NOMO-1 treated with dmso at 0.1 percent for 144 hours (cell line): ENCODE results near the gene HEG1.
A peak's percentile ranks its signal among the peaks of the same experiment; 100 is the strongest.

ENCODE experiments used
- DNase-seq: peaks from one replicate; lab custom pipeline; 2025; ENCODE audit not compliant: unreplicated experiment; lab: John Stamatoyannopoulos, UW

The HEG1 gene

DNA sequence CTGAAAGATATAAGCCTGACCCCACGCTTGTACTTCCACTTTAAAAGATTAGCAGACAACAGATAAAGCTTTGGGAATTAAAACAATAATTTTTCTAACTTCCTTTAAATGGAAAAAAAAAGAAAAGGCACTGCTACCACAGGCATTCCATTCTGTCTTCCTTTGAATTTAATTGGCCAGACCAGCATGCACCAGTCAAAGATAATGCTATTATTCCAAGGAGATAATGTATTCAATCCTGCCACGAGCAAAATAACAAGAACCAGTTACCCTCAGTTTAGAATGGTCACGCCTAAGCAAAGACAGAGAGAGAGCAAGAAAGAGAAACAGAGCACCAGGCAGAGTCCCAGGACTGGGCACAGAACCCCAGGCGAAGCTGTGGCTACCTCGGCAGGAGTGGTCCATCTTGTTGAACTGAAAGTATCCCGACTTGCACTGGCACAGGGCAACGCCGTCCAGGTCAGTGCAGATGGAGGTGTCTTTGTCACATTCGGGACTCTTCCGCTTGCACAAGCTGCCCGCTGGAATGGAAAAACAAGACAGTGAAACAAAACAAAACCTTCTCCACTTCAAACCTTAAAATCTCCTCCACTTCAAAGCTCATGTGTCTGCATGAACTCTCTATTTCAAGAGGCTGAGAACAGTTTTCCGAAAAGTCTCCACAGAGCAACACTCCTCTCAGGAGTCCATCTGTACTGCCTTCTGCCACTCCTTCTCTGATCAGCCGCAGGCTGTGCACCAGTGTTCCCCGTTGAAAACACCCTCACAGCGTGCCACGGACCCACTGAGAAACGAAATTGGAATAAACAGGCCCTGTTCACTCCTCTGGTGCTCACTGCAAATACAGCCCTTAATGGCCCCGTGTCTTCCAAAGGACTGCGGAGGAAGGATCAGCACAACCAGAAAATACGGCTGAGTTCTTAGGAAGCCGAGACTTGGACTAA, 58.2 kb downstream of the HEG1 start:
- DNase-seq = no peak

DNA sequence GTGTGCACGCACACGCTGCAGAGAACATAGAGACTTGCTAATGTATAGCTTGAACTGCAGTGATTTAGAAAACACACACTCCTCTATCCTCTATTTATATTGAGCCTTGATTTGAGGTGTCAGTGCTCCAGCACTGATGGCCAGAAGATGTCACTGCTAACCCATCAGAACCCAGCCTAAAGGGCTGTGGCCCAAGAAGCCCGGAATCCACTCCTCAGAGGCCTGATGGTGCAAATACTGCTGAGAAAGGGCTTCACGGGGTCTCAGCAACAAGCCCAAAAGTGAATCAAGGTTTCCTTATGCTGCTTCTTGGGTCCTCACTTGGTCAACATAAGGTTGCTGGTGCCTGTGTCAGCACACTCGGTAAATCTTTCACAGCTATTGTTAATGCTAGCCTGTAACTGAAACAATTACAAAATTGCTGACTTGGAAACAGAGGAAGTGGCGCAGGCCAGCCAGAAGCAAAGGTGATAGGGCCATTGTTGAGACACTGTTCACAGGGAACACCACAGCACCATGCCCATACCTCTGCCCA, 60.3 kb downstream of the HEG1 start:
- DNase-seq = peak; percentile 78

DNA sequence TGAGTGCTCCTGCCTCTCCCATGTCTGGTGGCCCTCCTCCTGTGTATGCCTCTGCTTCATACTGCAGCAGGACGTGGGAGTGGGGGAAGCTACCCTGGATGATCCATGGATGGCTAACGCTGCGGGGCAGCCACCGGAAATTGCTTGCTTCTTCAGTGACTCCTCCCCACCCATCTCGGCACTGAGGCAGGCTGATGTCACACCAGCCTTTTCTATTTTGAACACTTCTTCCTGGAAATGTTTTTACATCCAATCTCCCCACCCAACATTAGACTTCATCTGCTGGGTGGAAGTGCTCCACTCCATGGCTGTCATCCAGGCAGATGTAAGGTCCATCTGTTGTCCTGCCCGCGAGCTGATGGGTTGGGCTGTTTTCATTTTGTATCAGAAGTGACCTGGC, 62.3 kb downstream of the HEG1 start:
- no peak for DNase-seq

DNA sequence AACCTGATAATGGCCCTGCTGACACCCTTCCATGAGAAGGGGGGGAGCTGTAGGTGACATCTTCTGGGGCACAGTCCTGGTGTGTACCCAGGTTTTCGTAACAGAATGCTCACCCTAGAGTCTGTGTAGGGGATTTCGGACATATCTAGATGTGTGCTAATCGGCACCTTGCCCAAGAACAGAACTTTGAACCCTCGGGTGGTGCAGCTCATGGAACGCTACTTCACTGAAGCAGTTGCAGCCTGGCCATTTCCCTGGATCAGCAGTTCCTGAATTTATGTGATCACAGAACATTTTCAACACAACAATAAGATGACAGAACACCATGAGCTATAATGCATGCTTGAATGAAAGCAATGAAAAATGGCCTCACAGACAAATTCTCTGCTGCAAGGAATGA, 63.8 kb downstream of the HEG1 start:
- no peak for DNase-seq

DNA sequence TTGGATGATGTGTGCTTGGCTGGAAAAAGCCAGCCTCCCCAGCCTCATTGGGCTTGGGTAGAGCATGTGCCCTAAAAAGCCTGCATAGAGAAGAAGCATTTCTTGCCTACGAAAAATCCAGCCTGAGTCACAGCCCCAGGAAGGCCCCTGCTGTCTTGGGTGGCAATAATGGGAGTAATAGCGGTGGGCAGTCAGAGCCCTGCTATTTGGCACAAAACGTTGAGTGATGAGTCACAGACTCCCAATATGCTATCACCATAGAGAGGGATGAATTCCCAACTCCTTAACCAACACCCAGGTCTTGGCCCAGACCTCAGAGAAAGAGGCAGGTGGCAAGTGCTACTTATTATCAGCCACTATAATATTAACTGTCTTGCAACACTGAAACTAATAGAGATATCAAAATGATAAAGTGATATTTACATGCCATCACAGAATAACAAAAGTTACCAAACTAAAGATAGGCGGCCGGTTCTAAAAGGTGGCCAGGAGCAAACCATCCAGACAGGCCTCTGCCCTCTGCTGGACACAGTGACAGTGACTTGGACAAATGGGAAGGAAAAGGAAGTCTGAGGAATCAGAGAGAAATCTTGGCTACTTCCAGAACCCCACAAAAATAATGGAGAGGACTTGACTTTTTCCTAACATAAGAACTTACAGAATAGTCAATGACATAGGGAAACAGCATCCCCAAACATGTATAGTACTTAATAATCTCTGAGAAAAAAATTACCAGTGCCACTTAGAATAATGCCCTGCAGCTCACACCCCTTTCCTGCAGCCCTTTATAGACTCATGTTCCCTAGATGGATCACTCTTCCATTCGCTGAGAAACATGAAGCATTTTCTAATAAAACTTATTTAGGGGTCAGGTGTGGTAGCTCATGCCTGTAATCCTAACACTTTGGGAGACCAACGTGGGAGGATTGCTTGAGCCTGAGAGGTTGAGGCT, 69.3 kb downstream of the HEG1 start:
- DNase-seq = no peak

DNA sequence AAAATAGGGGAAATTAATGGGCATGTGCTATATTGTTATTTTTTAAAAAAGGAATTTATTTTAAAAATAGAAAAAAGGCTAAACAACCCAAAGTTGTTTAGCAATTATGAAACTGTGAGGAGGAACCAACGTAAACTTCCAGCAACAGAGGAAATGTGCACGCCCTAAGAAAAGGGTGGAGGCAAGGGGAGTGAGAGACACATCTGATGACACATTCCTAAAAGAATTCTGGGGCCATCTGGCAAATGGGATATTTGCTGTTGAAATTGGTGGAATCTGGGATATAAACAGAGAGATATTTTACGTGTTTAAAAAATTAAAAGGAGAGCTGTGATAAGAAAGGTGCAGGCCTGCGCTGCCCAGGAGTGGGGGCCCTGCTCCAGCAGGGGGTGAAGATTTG, 70.4 kb downstream of the HEG1 start:
- peak; percentile 32 for DNase-seq

DNA sequence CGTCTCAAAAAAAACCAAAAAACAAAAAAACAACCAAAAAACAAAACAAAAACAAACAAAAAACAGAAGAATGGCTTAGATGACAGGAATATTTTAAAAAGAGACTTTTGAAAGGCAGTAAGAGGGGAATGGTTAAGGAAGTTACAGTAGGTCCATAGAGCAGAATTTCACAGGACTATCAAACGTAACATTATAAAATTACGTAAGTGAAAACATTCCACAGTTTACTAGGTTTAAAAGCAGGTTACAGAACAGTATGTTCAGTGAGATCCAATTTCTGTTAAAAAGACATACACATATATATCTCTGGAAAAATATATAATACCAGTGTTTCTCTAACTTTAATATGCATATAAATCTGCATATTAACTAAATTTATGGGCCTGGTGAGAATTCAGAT, 71.0 kb downstream of the HEG1 start:
- no peak for DNase-seq

DNA sequence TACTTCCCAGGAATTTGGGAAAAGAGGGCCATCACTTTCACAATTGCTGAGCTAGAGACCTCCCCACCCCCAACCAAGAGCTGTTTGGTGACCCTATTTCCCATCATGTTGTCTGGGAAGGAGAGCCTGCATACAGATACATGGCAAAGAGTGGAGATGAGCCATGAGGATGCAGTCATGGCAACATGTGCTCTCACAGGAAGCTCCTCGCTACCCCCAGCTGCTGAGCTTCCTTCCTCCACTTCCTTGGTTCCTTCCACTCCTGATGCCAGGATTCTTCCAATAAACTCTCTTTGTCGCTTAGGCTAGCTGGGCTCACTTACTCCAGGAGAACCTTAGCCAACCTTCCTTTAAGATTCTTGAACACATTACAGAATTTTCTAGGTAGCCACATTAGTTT, 72.9 kb downstream of the HEG1 start:
- DNase-seq = no peak

DNA sequence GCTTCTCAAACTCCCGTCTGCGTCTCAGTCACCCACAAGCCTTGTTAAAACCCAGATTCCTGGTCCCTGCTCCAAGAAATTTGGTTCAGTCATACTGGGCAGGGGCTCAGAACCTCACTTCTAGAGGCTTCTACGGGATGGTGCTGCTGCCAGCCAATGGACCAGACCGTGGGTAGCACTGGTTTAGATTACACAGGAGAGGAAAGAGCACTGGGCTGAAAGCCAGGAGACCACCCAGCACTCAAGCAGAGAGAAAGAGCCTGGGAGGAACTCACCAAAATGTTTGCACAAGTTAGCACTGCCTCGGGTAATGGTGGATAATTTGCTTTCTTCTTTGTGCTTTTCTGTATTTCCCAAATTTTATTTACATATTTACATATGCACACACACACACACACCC, 74.3 kb downstream of the HEG1 start:
- no peak for DNase-seq

DNA sequence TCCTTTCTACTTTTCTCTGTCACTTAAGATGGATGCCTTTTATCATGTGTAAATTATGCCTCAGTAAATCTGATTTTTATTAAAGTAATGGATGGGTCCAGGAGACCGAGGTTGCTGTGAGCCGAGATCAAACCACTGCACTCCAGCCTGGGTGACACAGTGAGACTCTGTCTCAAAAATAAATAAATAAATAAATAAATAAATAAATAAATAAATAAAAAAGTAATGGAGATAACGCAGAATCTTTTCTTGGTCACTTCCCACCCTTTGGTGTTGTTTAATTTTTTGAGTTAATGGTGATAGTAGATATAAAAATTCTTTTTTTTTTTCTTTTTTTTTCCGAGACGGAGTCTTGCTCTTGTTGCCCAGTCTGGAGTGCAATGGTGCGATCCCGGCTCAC, 77.2 kb downstream of the HEG1 start:
- no peak for DNase-seq

DNA sequence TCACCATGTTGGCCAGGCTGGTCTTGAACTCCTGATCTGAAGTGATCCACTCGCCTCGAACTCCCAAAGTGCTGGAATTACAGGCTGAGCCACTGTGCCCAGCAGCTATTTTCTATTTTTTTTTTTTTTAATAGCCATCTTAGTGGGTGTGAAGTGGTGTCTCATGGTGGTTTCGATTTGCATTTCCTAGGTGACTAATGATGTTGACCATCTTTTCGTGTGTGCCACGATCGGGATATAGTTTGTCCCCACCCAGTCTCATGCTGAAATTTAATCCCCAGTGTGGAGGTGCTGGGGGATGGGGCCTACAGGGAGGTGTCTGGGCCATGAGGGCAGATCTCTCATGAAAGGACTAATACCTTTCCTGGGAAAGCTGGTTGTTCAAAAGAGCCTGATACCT, 79.4 kb downstream of the HEG1 start:
- DNase-seq = no peak

DNA sequence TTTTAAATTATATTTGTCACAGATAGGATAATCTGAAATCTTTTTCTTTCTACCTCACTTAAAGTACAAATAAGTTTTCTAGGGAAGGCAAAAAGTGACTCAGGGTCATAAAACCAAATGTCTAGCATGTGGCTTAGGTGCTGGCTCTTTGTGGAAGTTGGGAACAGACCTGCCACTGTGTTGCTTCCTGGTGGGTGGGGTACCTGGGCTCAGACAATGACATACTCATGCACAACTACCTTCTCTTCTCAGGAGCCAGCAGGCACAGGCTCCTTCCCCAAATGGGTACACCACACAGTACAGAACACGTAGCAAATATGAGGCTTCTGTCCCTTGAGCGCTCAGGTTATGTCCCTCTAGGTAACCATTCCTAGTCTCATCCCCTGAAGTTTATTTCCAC, 81.1 kb downstream of the HEG1 start:
- no peak for DNase-seq

DNA sequence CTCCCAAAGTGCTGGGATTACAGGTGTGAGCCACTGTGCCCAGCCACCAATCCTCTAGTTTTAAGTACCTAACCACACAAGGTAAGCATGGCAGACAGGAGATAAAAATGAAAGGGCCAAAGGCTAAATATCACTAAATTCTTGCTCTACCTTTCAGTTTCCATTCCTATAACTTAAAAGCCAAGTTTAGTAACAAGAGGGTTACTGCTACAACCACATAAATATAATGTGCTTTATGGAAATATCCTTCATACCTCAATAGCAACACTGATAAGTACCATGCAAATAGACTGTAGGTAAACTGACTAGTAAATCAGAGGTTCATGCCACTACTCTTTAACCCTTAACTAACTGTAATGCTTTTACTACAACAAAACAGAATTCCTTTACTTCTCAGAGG, 82.5 kb downstream of the HEG1 start:
- DNase-seq = no peak

DNA sequence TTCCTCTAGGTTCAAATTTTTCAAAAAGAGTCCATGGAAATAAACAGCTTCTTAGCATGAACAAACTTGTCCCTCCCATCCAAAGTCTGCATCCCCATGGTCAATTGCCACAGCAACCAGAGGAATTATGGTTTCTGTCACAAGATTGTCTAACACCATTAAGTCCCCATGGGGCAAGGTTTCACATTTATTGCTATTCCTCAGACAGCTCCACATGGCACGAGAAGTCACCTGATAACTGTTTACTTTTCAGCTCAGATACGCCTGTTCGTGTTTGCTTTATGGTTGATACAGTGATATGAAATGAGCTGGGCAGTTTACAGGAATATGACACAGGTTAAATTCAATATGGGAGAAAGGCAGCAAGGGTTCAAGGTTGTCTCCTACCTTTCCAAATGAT, 83.3 kb downstream of the HEG1 start:
- DNase-seq = no peak

DNA sequence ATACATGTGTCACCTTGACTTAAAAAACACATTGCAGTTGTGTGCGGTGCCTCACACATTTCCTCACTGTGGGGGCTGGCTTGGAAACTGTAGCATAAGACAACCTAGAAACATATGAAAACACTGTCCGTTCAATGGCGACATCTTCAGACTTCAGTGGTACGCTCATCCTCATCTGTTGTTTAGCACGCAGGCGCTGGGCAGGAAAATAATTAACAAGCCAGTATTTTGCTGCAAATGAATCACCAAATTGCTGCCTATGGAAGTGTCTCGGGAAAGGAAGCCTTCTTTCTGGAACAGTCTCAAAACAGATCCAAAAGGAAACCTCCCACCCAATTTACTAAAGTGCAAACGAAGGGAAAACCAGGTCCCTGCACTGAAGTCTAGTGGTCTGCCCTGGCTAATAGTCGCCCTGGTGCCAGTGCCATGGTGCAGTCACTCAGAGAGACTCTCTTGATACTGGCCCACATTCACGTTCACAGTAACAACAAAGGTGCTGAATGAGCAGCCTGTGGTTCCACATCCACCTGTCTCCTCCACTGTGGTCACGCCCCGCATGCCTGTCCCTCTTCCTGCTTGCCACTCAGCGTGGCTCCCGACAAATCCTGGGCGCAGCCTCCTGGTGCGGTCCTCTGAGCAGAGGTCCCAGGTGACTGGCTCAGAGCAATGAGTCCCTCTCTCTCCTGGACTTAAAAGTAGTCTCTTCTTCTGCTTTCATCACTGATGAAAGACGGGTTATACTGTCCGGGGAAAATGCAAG, 85.7 kb downstream of the HEG1 start:
- no peak for DNase-seq

DNA sequence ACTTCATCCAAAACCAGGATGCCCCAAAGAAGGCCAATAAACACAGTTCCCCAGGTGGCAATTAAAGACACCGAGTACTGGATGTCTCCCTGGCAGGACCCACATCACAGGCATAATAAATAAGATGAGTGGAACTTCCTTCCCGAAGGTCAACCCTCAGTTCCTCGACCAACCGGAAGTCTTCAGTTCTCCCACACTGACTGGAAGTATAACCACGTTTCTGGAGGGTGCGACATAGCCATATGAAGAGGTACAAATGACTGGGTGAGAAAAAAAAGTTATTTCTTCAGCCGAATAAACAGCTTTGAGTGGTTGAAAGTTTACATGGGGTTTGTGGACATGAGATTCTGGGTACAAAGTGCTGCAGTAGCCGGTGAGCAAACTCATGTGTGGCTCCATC, 86.6 kb downstream of the HEG1 start:
- DNase-seq = no peak

DNA sequence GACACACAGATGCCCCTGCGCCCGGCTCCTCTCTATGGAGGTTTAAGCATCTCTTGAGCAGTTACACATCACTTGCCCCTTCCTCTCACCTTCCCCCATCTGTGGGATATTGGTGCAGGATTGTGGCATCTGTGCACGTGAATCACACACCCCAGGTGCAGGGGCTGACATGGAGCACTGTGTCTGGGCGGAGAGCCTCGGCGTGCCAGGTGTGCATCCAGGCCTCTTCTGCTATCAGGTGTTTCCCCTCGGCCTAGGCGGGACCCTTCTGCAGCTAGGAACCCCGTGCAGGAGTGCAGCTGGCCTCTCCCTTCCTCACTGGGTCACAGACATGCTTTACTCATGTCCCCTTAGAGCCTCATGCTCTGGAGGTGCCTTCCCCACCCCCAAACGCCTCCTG, 87.8 kb downstream of the HEG1 start:
- DNase-seq = no peak

DNA sequence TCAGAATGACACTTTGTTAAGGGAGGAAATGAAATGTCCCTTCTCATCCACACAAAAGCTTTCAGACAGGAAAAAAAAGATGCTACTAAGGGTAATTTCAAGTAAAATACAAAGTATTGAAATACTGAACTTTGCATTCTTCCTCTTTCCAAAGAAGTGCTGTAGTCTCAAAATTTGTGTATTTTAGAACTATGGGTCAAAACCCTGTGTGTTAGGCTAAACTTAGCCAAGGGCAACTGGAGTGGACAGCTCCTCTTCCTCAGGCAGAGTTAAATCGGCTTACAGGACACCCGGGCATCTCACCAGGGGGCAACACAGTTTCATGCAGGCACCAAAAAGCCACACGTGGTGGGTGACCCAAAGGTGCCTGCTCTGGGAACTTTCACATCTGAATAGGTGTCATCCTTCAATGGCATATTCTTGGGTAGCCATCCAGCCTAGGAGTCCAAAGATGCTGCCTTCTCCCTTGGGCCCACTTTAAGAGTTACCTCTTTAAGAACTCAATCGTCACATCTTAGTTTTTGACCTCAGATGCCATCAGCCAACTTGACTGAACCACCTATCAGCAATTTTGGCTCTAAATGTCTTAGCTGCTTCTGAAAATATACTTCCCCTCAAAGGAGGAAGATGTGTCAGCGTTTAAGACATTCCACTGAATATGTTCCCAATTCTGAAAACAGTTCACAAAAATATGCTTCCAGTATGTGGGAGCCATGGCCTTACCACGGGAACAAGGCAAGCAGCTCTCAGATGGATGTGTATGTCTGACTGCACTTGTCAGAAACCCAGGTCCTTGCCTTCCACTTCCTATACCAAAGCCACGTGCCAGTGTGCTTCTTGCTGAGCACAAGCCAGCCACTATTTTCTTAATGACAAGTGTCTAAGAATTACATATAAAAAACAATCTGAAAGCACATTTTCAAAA, 89.0 kb downstream of the HEG1 start:
- DNase-seq = no peak

DNA sequence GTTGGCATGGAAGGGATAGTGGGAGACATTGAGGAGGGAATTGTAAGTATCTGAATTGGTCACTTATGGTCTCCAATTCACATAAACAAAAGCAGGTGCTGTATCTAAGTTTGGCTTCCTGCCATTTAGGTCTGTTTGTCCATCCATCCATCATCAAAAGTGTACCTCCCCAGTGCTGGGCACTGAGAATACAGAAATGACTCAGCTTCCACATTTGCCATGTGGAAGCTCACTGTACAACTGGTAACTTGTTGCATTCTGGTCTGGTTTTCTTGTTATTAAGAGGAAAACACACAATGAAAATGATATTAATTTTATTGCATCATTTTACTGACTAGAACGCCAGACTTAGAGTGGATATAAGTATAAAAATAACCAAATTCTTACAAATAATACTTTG, 90.4 kb downstream of the HEG1 start:
- no peak for DNase-seq

DNA sequence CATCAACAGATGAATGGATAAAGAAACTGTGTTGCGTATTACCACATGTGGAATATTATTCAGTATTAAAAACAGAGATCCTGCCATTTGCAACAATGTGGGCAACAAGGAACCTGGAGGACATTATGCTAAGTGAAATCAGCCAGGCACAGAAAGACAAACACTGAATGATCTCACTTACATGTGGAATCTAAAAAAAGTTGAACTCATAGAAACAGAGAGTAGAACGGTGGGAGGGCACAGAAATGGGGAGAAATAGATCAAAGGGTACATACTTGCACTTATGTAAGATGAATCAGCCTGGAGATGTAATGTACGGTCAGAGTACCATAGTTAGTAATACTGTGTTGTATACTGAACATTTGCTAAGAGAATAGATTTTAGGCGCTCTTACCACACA, 91.4 kb downstream of the HEG1 start:
- no peak for DNase-seq
